ENCODE measurements around the gene RETREG3. TPM values are rescaled to one million over a fixed set of nuclear protein-coding genes. Genes with fewer than 3 reads are reported as not detected.

RETREG3 gene
- polyA plus RNA-seq, 1 of the 3 experiments (the other 2 are of a cell fraction) = 13.3 TPM

DNA sequence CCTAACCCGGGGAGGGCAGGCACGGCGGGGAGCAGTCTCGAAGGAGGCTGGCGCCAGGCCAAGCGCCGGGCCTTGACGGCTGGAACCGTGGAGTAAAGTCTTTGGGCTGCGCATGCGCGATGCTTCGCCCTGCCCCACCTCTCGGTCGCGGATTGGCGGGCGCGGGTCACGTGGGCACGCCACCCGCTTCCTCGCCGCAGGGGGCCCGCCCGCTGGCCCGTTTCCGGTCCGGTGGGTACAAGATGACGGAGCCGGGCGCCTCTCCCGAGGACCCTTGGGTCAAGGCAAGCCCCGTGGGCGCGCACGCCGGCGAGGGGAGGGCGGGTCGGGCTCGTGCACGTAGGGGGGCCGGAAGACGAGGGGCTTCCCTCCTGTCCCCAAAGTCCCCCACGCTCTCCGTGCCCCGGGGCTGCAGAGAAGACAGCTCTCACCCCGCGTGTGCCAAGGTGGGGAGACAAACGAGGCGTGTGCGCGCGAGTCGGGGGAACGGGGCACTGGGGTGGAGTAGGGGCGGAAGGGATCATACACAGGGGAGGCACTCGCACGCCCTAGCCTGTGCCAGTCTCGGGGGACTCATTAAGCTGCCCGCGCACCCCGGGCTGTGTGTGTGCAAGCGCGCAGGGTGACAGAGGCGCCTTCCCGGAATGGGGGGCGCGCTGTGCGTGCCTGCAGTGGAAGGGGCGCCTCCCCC lies 42.1 kb downstream of the RETREG3 start, which contains the start of gene MLX:
Gene MLX, plus strand, starts transcription at position 218 of the 691 bp plus-strand sequence. Its CDS starts 25 bp downstream, at position 243.
- Histone ChIP-seq H2AFZ (ENCODE audit: low read depth) (peak within 1 kb of the TSS; percentile 78), H3K4me3 (ENCODE audit: low read depth in 2 of 2, low read length in 1 of 2) (peak within 1 kb of the TSS; percentile 76 to 92), H3K27me3 (ENCODE audit: insufficient read depth) (no peaks in the 10 kb centered on the region), H3K9ac (peak within 1 kb of the TSS; percentile 80), H3K9me3 (no peaks in the 10 kb centered on the region), H3K4me1 (ENCODE audit: control insufficient read depth in 1 of 2, insufficient read depth in 2 of 2, low read depth in 1 of 2, low read length in 1 of 2) (peaks cover 4 to 28% of the 10 kb centered on the region in 2 experiments; a peak in 3 of 4 replicates), H3K4me2 (peak within 1 kb of the TSS; percentile 98), H3F3A (replicated peaks; ENCODE audit: insufficient read depth) (peaks cover 39% of the 10 kb centered on the region), H3K9me2 (no peaks in the 10 kb centered on the region), H3K79me2 (ENCODE audit: insufficient read depth) (peaks cover 78% of the 10 kb centered on the region), H4K20me1 (ENCODE audit: insufficient read depth) (no peaks in the 10 kb centered on the region), H3K36me3 (replicated peaks in 1 of 2; ENCODE audit: control insufficient read depth in 1 of 2, insufficient read depth in 2 of 2, low read length in 1 of 2) (peaks cover 41 to 59% of the 10 kb centered on the region in 2 experiments), H3K27ac (ENCODE audit: low read depth in 2 of 2, low read length in 1 of 2) (peak within 1 kb of the TSS; percentile 58 to 91)
- ChIA-PET POLR2A (interaction anchor here (0.8 to 1.3 kb wide), 4 partner anchors 10 to 31 kb away, joined by 3 to 7 read pairs (median 4); partner anchors contain the start of gene PSMC3IP), CTCF (interaction anchor here (0.7 to 8.3 kb wide), 4 partner anchors 12 to 112 kb away, joined by 3 to 51 read pairs (median 25); partner anchors contain the start of gene PSMC3IP)
- WGBS (ENCODE audit: low lambda C conversion rate) = 1% methylated on average over 16 of the region's 72 CpGs
- DNase-seq = peak; percentile 100
- TF ChIP-seq, protein P1, sequence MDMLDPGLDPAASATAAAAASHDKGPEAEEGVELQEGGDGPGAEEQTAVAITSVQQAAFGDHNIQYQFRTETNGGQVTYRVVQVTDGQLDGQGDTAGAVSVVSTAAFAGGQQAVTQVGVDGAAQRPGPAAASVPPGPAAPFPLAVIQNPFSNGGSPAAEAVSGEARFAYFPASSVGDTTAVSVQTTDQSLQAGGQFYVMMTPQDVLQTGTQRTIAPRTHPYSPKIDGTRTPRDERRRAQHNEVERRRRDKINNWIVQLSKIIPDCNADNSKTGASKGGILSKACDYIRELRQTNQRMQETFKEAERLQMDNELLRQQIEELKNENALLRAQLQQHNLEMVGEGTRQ (IDR thresholded peaks at IDR 0.05; ENCODE audit: borderline replicate concordance, low read depth, low read length) = peak; percentile 89
- TF ChIP-seq FOXJ3 (CRISPR knock-in tag; IDR thresholded peaks at IDR 0.05) = no peak
- TF ChIP-seq RCOR1 (IDR thresholded peaks at IDR 0.05; ENCODE audit: low read length) = no peak
- TF ChIP-seq ELF1 (IDR thresholded peaks at IDR 0.05) = peak; percentile 51
- TF ChIP-seq POLR2AphosphoS5 (IDR thresholded peaks at IDR 0.05; ENCODE audit: low read depth, low read length) = peak; percentile 74
- TF ChIP-seq GATA2 (CRISPR knock-in tag; IDR thresholded peaks at IDR 0.05) = no peak
- TF ChIP-seq EZH2phosphoT487 (IDR thresholded peaks at IDR 0.05; ENCODE audit: borderline replicate concordance, low read depth) = no peak
- no peak for TF ChIP-seq TCF12 (IDR thresholded peaks at IDR 0.05)
- TF ChIP-seq, protein P2, sequence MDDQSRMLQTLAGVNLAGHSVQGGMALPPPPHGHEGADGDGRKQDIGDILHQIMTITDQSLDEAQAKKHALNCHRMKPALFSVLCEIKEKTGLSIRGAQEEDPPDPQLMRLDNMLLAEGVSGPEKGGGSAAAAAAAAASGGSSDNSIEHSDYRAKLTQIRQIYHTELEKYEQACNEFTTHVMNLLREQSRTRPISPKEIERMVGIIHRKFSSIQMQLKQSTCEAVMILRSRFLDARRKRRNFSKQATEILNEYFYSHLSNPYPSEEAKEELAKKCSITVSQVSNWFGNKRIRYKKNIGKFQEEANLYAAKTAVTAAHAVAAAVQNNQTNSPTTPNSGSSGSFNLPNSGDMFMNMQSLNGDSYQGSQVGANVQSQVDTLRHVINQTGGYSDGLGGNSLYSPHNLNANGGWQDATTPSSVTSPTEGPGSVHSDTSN (IDR thresholded peaks at IDR 0.05) = no peak; the same call in 1 of the 2 replicates
- TF ChIP-seq YY1 (IDR thresholded peaks at IDR 0.05; ENCODE audit: low read depth) = no peak
- TF ChIP-seq, protein P3, sequence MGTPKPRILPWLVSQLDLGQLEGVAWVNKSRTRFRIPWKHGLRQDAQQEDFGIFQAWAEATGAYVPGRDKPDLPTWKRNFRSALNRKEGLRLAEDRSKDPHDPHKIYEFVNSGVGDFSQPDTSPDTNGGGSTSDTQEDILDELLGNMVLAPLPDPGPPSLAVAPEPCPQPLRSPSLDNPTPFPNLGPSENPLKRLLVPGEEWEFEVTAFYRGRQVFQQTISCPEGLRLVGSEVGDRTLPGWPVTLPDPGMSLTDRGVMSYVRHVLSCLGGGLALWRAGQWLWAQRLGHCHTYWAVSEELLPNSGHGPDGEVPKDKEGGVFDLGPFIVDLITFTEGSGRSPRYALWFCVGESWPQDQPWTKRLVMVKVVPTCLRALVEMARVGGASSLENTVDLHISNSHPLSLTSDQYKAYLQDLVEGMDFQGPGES (IDR thresholded peaks at IDR 0.05; ENCODE audit: low read depth, low read length) = 0 out of 2 replicates have a peak, but pooled peaks have one; percentile 23
- TF ChIP-seq RAD21 (IDR thresholded peaks at IDR 0.05; ENCODE audit: low read length) = no peak
- peak; percentile 87 for TF ChIP-seq MXI1 (IDR thresholded peaks at IDR 0.05; ENCODE audit: low read depth, low read length)
- TF ChIP-seq, protein P4, sequence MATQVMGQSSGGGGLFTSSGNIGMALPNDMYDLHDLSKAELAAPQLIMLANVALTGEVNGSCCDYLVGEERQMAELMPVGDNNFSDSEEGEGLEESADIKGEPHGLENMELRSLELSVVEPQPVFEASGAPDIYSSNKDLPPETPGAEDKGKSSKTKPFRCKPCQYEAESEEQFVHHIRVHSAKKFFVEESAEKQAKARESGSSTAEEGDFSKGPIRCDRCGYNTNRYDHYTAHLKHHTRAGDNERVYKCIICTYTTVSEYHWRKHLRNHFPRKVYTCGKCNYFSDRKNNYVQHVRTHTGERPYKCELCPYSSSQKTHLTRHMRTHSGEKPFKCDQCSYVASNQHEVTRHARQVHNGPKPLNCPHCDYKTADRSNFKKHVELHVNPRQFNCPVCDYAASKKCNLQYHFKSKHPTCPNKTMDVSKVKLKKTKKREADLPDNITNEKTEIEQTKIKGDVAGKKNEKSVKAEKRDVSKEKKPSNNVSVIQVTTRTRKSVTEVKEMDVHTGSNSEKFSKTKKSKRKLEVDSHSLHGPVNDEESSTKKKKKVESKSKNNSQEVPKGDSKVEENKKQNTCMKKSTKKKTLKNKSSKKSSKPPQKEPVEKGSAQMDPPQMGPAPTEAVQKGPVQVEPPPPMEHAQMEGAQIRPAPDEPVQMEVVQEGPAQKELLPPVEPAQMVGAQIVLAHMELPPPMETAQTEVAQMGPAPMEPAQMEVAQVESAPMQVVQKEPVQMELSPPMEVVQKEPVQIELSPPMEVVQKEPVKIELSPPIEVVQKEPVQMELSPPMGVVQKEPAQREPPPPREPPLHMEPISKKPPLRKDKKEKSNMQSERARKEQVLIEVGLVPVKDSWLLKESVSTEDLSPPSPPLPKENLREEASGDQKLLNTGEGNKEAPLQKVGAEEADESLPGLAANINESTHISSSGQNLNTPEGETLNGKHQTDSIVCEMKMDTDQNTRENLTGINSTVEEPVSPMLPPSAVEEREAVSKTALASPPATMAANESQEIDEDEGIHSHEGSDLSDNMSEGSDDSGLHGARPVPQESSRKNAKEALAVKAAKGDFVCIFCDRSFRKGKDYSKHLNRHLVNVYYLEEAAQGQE (IDR thresholded peaks at IDR 0.05; ENCODE audit: low read depth, low read length) = no peak
- no peak for TF ChIP-seq RFX5 (IDR thresholded peaks at IDR 0.05; ENCODE audit: low read length)
- TF ChIP-seq RXRA (IDR thresholded peaks at IDR 0.05; ENCODE audit: borderline replicate concordance, low read depth) = no peak
- TF ChIP-seq SMC3 (IDR thresholded peaks at IDR 0.05; ENCODE audit: low read depth, low read length) = no peak
- no peak for TF ChIP-seq JUND (IDR thresholded peaks at IDR 0.05)
- peak; percentile 72 for TF ChIP-seq GABPA (IDR thresholded peaks at IDR 0.05; ENCODE audit: low read depth)
- TF ChIP-seq MEF2A (IDR thresholded peaks at IDR 0.05; ENCODE audit: borderline replicate concordance, low read depth) = no peak
- peak; percentile 65; the same call in 1 of the 2 replicates for TF ChIP-seq TAF1 (IDR thresholded peaks at IDR 0.05; ENCODE audit: borderline replicate concordance, low read depth, low read length)
- peak; percentile 90 for TF ChIP-seq NFIC (IDR thresholded peaks at IDR 0.05; ENCODE audit: borderline replicate concordance)
- TF ChIP-seq TEAD4 (IDR thresholded peaks at IDR 0.05; ENCODE audit: borderline replicate concordance, insufficient read depth) = no peak
- TF ChIP-seq, protein P5, sequence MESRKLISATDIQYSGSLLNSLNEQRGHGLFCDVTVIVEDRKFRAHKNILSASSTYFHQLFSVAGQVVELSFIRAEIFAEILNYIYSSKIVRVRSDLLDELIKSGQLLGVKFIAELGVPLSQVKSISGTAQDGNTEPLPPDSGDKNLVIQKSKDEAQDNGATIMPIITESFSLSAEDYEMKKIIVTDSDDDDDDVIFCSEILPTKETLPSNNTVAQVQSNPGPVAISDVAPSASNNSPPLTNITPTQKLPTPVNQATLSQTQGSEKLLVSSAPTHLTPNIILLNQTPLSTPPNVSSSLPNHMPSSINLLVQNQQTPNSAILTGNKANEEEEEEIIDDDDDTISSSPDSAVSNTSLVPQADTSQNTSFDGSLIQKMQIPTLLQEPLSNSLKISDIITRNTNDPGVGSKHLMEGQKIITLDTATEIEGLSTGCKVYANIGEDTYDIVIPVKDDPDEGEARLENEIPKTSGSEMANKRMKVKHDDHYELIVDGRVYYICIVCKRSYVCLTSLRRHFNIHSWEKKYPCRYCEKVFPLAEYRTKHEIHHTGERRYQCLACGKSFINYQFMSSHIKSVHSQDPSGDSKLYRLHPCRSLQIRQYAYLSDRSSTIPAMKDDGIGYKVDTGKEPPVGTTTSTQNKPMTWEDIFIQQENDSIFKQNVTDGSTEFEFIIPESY (IDR thresholded peaks at IDR 0.05; ENCODE audit: borderline replicate concordance, low read depth) = 0 out of 2 replicates have a peak, but pooled peaks have one; percentile 14
- TF ChIP-seq CHD2 (IDR thresholded peaks at IDR 0.05; ENCODE audit: low read length, partially characterized antibody) = no peak
